IPS-11a (cell line): ENCODE data around the gene MTHFD2.
"Not testable (repeated sequence)": the region's sequence is repeated elsewhere in the genome, so short reads cannot be mapped to it uniquely, and the experiment has no call there.

Source experiments
- H3K4me3 ChIP-seq: one replicate; pipeline ENCODE4 v1.5.1; 2013; ENCODE audit warnings: low read depth, low read length, control low read depth

Gene MTHFD2

GRCh38 chr2:74198461-74199274 is at the start of gene MTHFD2:
TSS of gene MTHFD2 (plus strand) at chr2:74198615. CDS start at chr2:74198642, 27 bp downstream.
- H3K4me3 ChIP-seq: peak within 1 kb of the TSS; percentile 95

- H3K4me3 ChIP-seq: no peak overlapping the region
Measured at GRCh38 chr2:74149247-74149525, 49.2 kb upstream of the MTHFD2 start.

- H3K4me3 ChIP-seq: no peak overlapping the region
Measured at GRCh38 chr2:74149570-74150319, 48.7 kb upstream of the MTHFD2 start.

- no peak overlapping the region for H3K4me3 ChIP-seq
Measured at GRCh38 chr2:74152954-74153353, 45.5 kb upstream of the MTHFD2 start.

GRCh38 chr2:74155830-74156229 is 42.6 kb upstream of the MTHFD2 start:
- no peak overlapping the region for H3K4me3 ChIP-seq

GRCh38 chr2:74162951-74163350 is 35.5 kb upstream of the MTHFD2 start:
- no peak overlapping the region for H3K4me3 ChIP-seq

GRCh38 chr2:74164761-74165160 is 33.7 kb upstream of the MTHFD2 start:
- H3K4me3 ChIP-seq: no peak overlapping the region

- no peak overlapping the region for H3K4me3 ChIP-seq
Measured at GRCh38 chr2:74168739-74169138, 29.7 kb upstream of the MTHFD2 start.

GRCh38 chr2:74174909-74175308 is 23.5 kb upstream of the MTHFD2 start:
- H3K4me3 ChIP-seq: no peak overlapping the region

GRCh38 chr2:74177696-74178095 is 20.7 kb upstream of the MTHFD2 start:
- peak overlapping the region; percentile 70 for H3K4me3 ChIP-seq

- H3K4me3 ChIP-seq: peak within 1 kb of the TSS; percentile 70
Measured at GRCh38 chr2:74178211-74179062, 20.0 kb upstream of the MTHFD2 start, which contains the start of gene MOB1A. TSS of gene MOB1A (minus strand) at chr2:74178879. CDS start at chr2:74178674, 205 bp downstream.

GRCh38 chr2:74179063-74179865 is 19.2 kb upstream of the MTHFD2 start:
- H3K4me3 ChIP-seq: peak overlapping the region; percentile 28

GRCh38 chr2:74181739-74182138 is 16.7 kb upstream of the MTHFD2 start:
- no peak overlapping the region for H3K4me3 ChIP-seq

GRCh38 chr2:74183878-74184277 is 14.5 kb upstream of the MTHFD2 start:
- no peak overlapping the region for H3K4me3 ChIP-seq

- no peak overlapping the region for H3K4me3 ChIP-seq
Measured at GRCh38 chr2:74186038-74186437, 12.4 kb upstream of the MTHFD2 start.

- not testable (repeated sequence) for H3K4me3 ChIP-seq
Measured at GRCh38 chr2:74186706-74187105, 11.7 kb upstream of the MTHFD2 start.

GRCh38 chr2:74188018-74188601 is 10.3 kb upstream of the MTHFD2 start:
- no peak overlapping the region for H3K4me3 ChIP-seq

GRCh38 chr2:74188696-74189095 is 9.7 kb upstream of the MTHFD2 start:
- H3K4me3 ChIP-seq: no peak overlapping the region

- no peak overlapping the region for H3K4me3 ChIP-seq
Measured at GRCh38 chr2:74191596-74192380, 6.6 kb upstream of the MTHFD2 start.
